GM21723 (cell line): ENCODE measurements around the gene EN2.
A peak's percentile ranks its signal among the peaks of the same experiment; 100 is the strongest.

Experiments used
- ATAC-seq: cut with Tn5 transposase; IDR thresholded peaks from one replicate; pipeline ENCODE4 v1.9.1; 2021; ENCODE audit warnings: mild to moderate bottlenecking, moderate library complexity; ENCODE audit not compliant: unreplicated experiment

EN2 gene

GRCh38 chr7:155458111-155458877 lies at the start of gene EN2:
EN2 (plus strand) TSS chr7:155458129; CDS start chr7:155458378, 249 bp downstream.
- no peak for ATAC-seq

GRCh38 chr7:155408651-155409586 lies 49.0 kb upstream of the EN2 start:
- no peak for ATAC-seq

GRCh38 chr7:155409980-155410379 lies 47.9 kb upstream of the EN2 start:
- no peak for ATAC-seq

DNA sequence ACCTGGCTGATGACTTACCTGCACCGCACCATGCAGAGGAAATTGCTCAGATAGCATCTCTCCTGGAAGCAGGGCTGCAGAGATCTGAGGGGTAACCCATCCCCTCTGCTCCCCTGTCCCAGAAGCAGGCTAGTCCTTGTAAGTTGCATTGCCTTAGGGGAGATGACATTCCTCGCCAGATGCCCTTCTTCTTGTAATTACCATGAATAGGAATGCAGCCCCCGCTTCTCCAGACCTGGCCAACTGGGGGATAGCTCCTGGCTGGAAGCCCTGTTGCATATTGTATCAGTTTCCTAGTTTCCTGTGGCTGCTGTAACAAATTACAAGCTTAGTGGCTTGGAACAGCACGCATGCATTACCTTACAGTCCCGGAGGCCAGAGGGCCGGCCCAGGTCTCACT lies 47.5 kb upstream of the EN2 start:
- no peak for ATAC-seq

DNA sequence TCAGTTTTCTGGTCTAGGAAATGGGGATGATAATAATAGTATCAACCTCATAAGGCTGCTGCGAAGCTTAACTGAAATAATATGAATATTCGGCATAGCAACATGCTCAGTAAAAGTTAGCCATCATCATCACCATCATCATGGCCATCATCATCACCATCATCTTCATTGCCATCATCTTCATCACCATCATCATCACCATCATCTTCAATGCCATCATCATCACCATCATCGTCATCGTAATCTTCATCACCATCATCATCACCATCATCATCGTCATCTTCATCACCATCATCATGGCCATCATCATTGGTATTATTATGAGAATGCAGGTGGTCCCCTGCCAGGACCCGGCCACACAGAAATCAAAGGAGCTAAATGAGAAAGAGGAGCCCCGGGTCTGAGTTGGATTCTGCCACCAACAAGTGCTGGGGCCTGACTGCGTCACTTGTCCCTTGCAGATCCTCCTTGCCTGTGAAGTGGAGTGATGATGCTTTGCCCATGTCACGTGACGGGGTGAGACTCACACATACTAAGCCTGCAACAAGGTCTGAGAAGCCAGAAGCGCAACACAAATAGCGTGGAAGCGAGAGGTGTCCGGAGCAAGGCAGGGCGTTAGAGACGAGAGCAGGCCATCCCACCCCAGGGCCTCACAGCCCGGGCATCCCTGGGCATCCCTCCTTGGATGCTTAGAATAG lies 46.1 kb upstream of the EN2 start:
- no peak for ATAC-seq

DNA sequence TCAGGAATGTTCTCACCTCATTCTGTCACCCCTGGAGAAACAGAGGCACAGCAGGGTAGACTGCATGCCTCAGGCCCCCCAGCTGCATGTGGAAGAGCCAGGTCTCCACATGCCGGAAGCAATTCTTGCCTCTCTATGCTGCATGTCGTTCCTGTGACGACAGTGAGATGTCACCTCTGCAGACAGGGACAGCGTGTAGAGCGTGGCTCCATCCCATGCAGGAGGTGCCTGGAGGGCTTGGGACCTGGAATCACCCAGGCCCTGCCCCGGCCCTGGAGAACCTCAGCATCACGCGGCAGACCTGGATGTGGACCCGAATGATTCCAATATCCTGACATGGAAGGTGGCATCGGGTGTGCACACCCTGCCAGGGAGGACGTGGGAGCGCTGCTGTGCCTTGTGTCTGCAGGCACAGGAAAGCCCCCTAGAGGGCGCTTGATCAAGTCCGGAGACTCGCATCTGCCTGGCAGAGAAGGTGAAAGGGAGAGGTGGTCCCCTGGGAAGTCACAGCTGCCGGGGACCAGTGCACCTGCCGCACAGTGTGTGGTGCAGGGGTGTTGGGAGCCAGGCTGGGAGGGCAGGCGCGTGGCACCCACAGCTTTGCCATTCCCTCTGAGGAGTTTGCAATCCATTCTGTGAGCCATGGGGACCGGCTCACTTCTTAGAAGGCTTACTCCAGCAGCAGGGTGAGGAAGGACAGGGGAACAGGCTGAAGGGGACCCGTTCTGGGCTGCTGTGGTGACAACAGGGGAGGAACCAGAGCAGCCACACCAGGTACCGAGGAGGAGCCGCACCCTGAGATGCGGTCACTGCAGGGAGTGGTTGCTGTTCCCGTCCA lies 45.3 kb upstream of the EN2 start:
- peak; percentile 90 for ATAC-seq

GRCh38 chr7:155414547-155415492 lies 43.1 kb upstream of the EN2 start:
- ATAC-seq: no peak

- ATAC-seq: no peak
Observed at GRCh38 chr7:155416646-155417380, 41.1 kb upstream of the EN2 start.

- ATAC-seq: no peak
Observed at GRCh38 chr7:155418304-155418703, 39.6 kb upstream of the EN2 start.

- no peak for ATAC-seq
Observed at GRCh38 chr7:155418941-155419755, 38.8 kb upstream of the EN2 start.

- no peak for ATAC-seq
Observed at GRCh38 chr7:155420116-155420515, 37.8 kb upstream of the EN2 start.

- ATAC-seq: no peak
Observed at GRCh38 chr7:155422151-155422550, 35.8 kb upstream of the EN2 start.

DNA sequence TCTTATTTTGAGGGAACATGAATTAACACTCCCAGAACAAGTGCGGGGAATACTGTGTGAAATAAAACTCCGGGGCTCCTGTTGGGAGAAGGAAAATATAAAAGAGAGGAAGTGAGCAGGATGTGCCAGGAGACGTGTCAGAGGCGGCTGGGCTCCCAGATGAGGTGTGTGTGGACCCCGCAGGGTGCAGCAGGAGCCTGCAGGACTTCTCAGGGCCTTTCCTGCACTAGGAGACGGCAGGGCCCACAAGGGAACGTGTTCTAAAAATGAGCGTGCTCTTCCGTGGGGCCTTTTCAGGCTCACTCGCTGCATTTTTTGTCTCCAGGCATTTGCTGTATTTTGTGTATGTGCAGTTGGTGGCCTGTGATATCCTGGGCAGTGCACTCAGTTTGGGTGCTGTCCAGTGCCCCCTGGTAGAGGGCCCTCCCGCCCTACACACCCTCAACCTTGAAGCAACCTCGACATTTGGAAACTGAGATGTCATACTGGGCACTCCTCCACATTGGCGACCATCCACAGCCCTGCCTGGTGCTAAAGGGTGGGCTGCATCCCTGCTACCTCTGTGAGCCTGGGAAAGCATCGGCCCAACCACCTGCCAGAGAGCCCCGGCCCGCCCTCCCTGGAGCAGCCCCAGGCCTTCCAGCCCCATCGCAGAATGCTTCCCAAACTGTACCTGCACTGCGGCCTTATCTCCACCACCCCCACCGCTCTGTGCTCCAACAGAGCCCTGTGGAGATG lies 35.2 kb upstream of the EN2 start:
- no peak for ATAC-seq

- ATAC-seq: no peak
Observed at GRCh38 chr7:155423337-155424285, 34.3 kb upstream of the EN2 start.

DNA sequence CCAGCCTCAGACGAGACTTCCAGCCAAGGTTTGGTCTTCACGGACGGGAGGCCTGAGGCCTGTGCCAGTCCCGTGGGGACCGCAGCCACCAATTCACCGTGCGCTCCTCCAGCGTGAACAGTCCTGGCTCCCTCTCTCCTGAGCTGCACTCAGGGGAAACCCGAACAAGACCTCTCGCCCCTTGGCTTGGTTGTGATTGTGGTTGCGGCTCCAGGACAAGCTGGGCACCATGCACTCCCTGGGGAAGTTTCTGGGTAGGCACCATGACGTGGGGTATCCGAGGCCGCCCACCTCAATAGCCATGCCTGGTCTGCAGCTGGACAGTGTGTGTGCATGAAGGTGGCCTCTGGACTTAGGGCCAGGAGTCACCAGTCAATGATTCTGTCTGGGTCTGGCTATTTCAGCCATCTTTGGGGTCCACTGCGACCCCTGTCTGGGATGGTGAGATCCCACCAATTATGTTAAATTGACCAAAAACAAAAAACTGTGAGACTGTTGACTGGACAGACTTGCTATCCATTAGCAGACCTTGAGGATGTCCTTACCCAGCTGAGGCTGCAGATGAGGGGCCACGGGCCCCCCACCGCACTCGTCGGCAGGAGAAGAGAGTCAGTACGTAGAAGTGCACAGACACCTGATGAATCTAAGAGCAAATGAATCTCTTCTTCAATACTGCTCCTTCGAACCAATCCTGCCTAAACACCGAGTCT lies 33.5 kb upstream of the EN2 start:
- ATAC-seq: no peak

DNA sequence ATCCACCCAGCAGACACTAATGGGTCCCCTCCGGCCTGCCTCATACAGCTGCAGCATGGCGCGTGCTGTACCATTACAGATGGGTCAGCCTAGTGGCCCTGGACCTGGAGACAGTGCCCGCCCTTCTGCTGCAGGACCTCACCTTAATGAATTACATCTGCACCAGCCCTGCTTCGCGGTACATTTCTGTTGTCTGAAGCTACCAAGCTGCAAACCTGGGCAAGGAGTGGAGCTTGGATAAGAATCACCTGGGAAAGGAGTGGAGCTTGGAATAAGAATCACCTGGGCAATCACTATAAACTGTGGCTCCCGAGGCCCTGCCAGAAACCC lies 33.0 kb upstream of the EN2 start:
- ATAC-seq: no peak
